ENCODE results near the gene ATG2B. TPM values are rescaled to one million over a fixed set of nuclear protein-coding genes. Genes with fewer than 3 reads are reported as not detected.

ATG2B gene
- polyA plus RNA-seq, 3 donors: 0.94 to 6.7 (median 1.3) TPM

GRCh38 chr14:96400495-96400894, 37.4 kb upstream of the ATG2B start:
- Mint-ChIP-seq H3K27me3 (ENCODE audit: low read depth in 3 of 3) (peaks cover 2 to 8% (median 5%) of the 10 kb centered on the region in 3 donors), H3K36me3 (no peaks in the 10 kb centered on the region), H3K4me3 (no peak overlapping the region), H3K9me3 (no peaks in the 10 kb centered on the region), H3K4me1 (no peaks in the 10 kb centered on the region), H3K27ac (no peak overlapping the region)
- Histone ChIP-seq H3K4me3 (replicated peaks in 1 of 3; ENCODE audit: low read depth in 2 of 3, low read length in 3 of 3) (no peak overlapping the region), H3K27ac (ENCODE audit: low read depth in 1 of 2, low read length in 2 of 2) (no peak overlapping the region), H4K20me1 (ENCODE audit: insufficient read depth, low read length) (no peaks in the 10 kb centered on the region), H3K4me2 (replicated peaks; ENCODE audit: extremely low read depth, low read length, poor library complexity, severe bottlenecking) (no peak overlapping the region), H3K9me3 (replicated peaks in 1 of 2; ENCODE audit: control insufficient read depth in 1 of 2, insufficient read depth in 1 of 2, low read length in 2 of 2) (no peaks in the 10 kb centered on the region), H3K79me2 (ENCODE audit: insufficient read depth, low read length) (no peaks in the 10 kb centered on the region), H3K4me1 (ENCODE audit: control insufficient read depth in 1 of 2, insufficient read depth in 2 of 2, low read length in 2 of 2) (no peaks in the 10 kb centered on the region), H3K36me3 (replicated peaks in 1 of 2; ENCODE audit: control insufficient read depth in 1 of 2, insufficient read depth in 2 of 2, low read length in 2 of 2) (no peaks in the 10 kb centered on the region), H3K9ac (ENCODE audit: insufficient read depth, low read length, poor library complexity, severe bottlenecking) (no peak overlapping the region), H2AFZ (ENCODE audit: insufficient read depth, low read depth, low read length, poor library complexity, severe bottlenecking) (no peak overlapping the region), H3K27me3 (ENCODE audit: control insufficient read depth in 2 of 2, insufficient read depth in 2 of 2, low read length in 2 of 2) (no peaks in the 10 kb centered on the region)
- TF ChIP-seq CTCF (IDR thresholded peaks at IDR 0.05): no peak
- WGBS (ENCODE audit: insufficient coverage): 91% methylated on average over 4 of the region's 5 CpGs
- no peak for DNase-seq
- intact Hi-C loops (cut with micrococcal nuclease): no loop called here

GRCh38 chr14:96399405-96399804, 36.3 kb upstream of the ATG2B start:
- H3K9me3 Mint-ChIP-seq: no peaks in the 10 kb centered on the region
- H3K79me2 ChIP-seq (ENCODE audit: insufficient read depth, low read length): no peaks in the 10 kb centered on the region
- no peak overlapping the region for H3K9ac ChIP-seq (ENCODE audit: insufficient read depth, low read length, poor library complexity, severe bottlenecking)
- H3K36me3 ChIP-seq (replicated peaks in 1 of 2; ENCODE audit: control insufficient read depth in 1 of 2, insufficient read depth in 2 of 2, low read length in 2 of 2): no peaks in the 10 kb centered on the region
- H3K36me3 Mint-ChIP-seq: no peaks in the 10 kb centered on the region
- H4K20me1 ChIP-seq (ENCODE audit: insufficient read depth, low read length): no peaks in the 10 kb centered on the region
- peak overlapping the region in 1 of 7 donors; percentile 47 for H3K27ac Mint-ChIP-seq
- H3K4me3 Mint-ChIP-seq: no peak overlapping the region
- H3K4me3 ChIP-seq (replicated peaks in 1 of 3; ENCODE audit: low read depth in 2 of 3, low read length in 3 of 3): no peak overlapping the region
- H3K27me3 Mint-ChIP-seq (ENCODE audit: low read depth in 3 of 3): peaks cover 5 to 10% (median 10%) of the 10 kb centered on the region in 3 donors
- H3K27me3 ChIP-seq (ENCODE audit: control insufficient read depth in 2 of 2, insufficient read depth in 2 of 2, low read length in 2 of 2): peaks cover 0 to 2% of the 10 kb centered on the region in 2 donors
- 85% methylated on average over 9 of the region's 9 CpGs for WGBS (ENCODE audit: insufficient coverage)
- H2AFZ ChIP-seq (ENCODE audit: insufficient read depth, low read depth, low read length, poor library complexity, severe bottlenecking): no peak overlapping the region
- TF ChIP-seq CTCF (IDR thresholded peaks at IDR 0.05): no peak
- H3K4me1 ChIP-seq (ENCODE audit: control insufficient read depth in 1 of 2, insufficient read depth in 2 of 2, low read length in 2 of 2): no peaks in the 10 kb centered on the region
- H3K27ac ChIP-seq (ENCODE audit: low read depth in 1 of 2, low read length in 2 of 2): no peak overlapping the region
- no peaks in the 10 kb centered on the region for H3K4me1 Mint-ChIP-seq
- intact Hi-C loops (cut with micrococcal nuclease): no loop called here
- DNase-seq: no peak
- no peaks in the 10 kb centered on the region for H3K9me3 ChIP-seq (replicated peaks in 1 of 2; ENCODE audit: control insufficient read depth in 1 of 2, insufficient read depth in 1 of 2, low read length in 2 of 2)
- no peak overlapping the region for H3K4me2 ChIP-seq (replicated peaks; ENCODE audit: extremely low read depth, low read length, poor library complexity, severe bottlenecking)
